GM21381 (cell line): ENCODE data around the gene ALDH1A3.
"Not testable (repeated sequence)": the region's sequence is repeated elsewhere in the genome, so short reads cannot be mapped to it uniquely, and the experiment has no call there.

Experiments
- ATAC-seq: cut with Tn5 transposase; IDR thresholded peaks from one replicate; pipeline ENCODE4 v1.9.1; 2021; ENCODE audit warnings: mild to moderate bottlenecking, moderate library complexity; ENCODE audit not compliant: unreplicated experiment

Gene ALDH1A3

DNA sequence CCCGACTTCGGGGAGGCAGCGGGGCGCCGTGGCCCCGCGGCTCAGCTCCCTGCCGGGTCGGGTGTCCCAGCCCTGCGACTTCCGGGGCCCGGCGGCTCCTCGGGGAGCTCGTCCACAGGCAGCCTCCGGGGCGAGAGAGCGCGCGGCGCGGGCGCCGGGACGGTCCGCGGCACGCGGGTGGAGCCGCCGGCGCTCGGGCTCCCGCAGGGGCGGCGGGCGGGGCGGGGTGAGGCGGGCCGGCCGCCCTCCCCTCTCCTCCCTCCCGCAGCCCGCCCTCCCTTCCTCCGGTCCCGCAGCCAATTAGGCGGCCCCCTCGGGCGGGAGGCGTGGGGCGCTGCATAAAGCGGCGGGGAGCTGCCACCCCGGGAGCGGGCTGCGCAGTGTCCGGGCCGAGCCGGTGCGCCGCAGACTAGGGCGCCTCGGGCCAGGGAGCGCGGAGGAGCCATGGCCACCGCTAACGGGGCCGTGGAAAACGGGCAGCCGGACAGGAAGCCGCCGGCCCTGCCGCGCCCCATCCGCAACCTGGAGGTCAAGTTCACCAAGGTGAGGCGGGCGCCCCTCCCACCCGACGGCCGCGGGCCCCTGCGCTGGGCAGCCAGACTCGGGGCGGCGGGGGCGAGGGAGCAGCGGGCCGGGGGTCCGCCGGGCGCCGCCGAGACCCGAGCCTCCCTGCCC is at the start of gene ALDH1A3:
Gene ALDH1A3 (plus strand): TSS at position 368 of the 675 bp plus-strand sequence. CDS start 77 bp downstream, at position 445.
- peak; percentile 44 for ATAC-seq

DNA sequence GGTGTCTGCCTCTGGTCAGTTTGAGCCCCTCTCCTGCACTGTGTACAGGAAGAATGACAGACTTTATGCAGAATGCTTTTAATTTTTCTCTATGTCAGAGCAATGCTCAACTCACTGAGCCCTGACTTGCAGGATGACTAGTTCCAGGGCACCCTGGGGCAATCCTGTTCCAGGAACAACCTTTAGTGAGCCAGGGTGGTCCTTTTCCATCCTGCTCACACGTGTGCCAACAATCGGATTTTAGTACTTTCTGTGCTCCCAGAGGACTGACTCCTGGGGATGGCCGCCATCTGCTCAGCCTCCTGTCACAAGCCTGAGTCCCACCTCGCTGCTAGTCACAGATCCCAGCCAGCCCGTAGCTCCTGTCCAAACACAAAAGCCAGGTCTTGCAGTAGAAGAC is 48.2 kb upstream of the ALDH1A3 start:
- no peak for ATAC-seq

DNA sequence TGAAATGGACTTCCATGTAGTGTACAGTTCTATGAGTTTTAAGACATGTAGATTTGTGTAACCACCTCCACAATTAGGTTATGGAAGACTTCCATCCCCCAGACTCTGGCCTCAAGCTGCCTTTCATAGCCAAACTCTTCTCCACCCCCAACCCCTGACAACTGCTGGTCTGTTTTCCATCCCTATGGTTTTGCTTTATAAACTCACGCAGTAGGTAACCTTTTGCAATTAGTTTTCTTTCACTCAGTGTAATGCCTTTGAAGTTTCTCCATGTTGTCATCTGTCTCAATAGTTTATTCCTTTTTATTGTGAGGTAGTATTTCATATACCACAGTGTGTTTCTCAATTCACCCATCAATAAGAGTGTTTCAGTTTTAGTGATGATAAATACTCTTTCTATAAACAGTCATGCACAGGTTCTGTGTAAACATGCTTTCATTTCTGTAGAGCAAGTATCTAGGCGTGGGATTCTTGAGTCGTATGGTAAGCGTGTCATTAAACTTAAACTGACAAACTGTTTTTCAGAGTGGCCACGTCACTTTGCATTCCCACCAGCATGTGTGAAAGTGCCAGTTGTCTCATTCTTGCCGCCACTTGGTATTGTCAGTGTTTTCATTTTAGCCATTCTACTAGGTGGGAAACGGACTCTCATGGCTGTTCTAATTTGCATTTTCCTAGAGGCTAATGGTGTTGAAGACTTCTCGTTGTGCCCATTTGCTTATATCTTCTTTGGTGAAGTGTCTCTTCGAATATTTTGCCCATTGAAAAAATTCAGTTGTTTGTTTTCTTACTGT is 47.3 kb upstream of the ALDH1A3 start:
- ATAC-seq, result no peak

DNA sequence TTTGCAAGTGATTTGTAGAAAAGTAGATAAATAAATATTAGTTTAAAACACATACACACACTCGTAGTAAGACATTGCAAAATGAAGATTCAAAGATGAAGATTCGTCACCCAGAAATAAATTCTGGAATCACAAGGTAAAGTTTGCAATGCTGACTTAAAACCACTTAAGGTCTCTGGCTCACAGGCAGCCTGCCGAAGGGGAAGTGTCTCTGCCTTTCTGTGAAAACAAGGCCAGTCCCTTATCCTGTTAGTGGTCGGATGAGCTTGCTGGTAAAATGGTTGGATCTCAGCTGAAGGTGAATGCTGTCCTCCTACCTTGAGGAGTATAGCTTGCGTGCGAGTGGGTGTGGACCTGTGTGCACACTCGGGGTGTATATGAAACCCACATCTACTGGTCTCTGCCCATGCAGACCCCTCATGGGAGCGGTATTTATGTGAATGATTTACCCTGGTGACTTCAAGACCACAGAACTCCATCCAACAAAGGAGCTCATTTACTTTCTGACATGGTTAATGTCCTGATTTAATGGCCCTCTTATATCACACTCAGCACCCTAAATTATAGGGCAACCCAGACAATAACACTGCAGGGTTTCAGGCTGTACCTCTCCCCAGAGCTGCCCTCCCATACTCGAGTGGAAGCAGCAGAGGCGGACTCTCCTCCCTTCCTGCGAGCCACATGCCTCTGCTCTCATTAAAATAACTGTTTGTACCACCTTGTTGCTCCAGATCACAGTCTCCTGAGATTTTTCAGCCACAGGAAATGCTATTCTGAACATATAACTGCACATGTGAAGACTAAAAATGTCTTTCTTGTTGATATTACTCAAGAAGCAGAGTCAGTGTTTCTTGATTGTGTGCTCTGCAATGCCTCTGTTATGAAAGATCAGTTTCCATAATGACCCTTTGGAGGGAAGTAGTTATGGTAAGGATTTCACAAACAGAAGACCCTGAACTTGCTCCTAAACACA is 45.9 kb upstream of the ALDH1A3 start:
- no peak for ATAC-seq

DNA sequence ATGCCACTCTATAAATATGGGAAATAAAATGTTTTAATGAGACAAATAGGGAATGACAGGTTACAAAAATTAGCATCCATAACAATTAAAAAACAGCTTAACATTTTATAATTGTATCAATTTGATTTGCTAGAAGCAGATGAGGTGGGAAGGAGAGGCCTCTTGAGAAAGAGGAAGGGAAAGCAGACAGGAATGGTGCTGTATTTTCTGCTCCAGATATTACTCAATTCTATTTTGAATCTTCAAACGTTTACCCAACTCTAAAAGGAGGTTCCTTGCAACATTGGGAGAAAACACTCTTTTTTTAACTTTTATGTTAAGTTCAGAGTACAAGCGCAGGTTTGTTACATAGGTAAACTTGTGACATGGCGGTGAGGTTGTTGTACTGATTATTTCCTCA is 44.9 kb upstream of the ALDH1A3 start:
- no peak for ATAC-seq

DNA sequence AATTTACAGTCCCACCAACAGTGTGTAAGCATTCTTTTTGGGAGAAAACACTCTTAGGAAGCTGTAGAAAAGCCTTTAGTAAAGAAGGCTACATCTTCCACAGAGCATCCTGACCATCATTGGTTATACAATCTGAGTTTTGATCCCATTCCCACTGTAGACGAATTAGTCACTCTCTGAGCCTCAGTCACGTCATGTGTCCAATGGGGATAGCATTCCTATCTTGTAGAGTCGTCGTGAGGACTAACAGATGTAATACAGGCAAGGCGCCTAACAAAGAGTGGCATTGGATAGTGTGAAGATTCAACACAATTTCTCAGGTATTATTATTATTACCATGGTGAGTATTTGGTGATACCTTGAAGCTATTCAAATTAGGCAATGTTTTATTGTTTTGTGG is 44.0 kb upstream of the ALDH1A3 start:
- ATAC-seq, result no peak

DNA sequence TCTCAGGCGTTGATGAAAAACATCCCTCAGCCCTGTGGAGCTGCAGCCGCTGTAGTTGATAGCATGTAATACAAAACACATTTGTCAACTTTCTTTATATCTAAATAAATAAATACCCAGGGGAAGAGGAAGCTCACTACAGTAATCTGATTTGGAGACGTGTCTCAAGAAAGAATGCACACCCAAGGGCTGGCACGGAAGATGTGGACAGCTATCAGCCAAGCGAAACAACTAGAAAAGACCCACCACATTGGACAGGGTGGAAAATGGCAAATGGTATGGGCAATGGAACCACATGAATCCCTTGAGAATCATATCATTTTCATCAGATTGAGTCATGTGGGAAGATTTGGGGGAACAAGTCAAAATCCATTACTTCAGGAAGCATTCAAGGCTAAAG is 43.1 kb upstream of the ALDH1A3 start:
- no peak for ATAC-seq

DNA sequence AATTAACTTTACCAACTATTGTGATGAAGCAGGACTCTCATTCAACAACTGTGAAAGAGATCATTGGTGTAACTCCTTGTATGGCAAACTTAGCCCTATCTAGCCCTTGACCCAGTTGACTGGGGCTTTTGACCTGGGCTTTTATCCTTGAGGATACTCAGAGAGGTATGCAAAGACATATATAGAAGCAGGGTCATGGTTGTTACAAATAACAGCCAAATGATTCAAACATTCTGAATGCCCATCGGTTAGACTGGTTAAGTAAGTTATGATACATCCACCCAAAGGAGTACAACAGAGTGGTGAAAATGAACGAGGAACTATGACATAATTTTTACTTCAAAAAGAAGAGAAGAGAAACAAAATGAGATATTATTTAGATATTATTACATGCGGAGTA is 38.2 kb upstream of the ALDH1A3 start:
- ATAC-seq, result no peak

DNA sequence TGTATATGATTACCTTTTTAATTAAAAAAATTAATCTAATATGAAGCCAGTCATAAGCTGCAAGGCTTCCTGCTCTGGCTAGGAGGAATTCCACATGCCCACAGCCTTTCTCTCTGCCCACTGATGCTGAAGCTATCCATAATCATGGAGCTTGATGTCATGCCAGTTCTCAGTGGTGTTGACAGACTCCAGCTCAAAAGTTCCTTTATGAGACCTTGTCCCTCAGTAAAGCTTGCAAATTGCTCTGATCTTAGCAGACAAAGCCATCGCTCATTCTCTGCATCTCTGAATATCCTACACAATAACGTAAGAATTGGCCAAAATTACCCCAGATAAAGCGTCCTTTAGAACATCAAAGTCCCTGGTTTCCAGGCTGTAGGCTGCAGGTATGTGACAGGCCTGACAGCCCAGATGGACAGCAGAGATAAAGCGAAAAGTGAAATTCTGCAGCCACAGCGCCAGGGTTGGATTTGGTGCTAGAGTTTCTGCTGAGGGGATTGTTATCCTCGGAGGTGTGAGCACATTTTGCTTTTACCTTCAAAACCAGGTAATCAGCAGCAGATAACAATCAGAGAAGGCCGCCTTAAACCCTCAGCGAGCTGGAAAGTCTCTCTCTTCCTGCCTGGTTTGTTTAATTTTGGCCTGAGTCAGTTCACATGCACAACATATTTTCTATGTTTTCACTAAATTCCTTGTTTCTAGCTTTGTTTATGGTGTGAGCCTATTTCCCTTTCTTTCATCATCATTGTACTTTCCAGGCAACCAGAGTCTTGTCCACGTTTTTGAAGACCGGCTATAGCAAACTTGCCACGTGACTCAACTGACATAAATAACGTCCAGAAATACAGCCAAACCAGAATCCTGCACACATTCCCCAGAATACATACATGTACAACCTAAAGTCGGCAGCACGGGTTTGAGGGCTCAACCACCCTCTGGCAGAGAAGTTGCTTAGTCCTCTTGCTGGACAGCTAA is 36.6 kb upstream of the ALDH1A3 start:
- ATAC-seq, result no peak

DNA sequence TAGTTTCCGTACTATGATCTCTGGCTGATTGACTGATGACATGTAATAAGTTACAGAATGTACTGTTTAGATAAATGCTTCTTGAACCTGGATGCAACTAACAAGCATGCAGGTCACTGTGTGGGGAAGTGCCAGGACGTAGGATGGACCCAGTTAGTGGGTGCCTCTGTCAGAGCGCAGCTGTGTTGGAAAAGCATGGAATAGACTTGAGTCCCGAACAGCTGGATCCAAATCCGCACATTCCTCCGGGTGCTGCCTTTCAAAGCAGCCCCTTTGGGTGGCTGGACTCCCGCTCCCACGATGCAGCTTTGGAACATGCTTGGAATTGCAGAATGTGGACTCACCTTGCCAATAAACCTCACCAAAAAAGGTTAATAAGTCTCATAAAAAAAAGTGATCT is 35.5 kb upstream of the ALDH1A3 start:
- ATAC-seq, result no peak

DNA sequence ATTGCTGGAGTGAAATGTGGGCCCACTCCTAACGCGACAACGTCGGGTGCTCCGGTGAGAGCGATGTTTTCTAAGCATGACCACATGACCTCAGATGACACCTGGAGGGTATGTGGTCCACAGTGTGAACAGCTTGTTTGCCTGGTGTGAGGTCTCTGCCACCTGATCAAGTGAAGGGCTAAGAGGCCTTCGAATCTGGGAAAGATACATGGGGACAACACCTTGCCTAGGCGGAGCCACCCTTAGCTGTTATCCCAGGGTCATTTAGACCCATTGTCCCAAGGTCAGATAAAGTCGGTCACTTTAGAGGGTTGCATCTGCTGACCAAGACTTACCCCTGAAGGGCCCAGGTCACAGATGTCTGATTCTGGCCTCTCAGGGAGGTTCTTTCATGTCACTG is 34.9 kb upstream of the ALDH1A3 start:
- ATAC-seq, result no peak

DNA sequence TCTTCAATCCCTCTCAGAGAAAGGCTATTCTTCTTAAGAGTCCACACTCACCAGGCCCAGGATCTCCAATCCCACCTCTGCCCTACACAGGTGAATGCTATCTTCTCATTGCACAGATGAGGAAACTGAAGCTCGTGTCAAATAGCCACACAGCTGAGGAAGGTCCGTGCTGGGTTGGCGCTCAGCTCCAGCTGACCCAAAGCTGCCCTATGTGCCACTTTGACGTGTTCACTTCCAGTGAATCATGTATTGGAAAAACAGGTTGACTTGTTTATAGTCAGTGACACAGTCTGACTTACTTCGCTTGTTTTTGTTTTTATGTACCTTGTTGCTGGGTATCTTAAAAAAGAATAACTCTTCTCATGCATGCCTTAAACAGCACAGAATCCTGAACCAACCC is 32.4 kb upstream of the ALDH1A3 start:
- no peak for ATAC-seq

DNA sequence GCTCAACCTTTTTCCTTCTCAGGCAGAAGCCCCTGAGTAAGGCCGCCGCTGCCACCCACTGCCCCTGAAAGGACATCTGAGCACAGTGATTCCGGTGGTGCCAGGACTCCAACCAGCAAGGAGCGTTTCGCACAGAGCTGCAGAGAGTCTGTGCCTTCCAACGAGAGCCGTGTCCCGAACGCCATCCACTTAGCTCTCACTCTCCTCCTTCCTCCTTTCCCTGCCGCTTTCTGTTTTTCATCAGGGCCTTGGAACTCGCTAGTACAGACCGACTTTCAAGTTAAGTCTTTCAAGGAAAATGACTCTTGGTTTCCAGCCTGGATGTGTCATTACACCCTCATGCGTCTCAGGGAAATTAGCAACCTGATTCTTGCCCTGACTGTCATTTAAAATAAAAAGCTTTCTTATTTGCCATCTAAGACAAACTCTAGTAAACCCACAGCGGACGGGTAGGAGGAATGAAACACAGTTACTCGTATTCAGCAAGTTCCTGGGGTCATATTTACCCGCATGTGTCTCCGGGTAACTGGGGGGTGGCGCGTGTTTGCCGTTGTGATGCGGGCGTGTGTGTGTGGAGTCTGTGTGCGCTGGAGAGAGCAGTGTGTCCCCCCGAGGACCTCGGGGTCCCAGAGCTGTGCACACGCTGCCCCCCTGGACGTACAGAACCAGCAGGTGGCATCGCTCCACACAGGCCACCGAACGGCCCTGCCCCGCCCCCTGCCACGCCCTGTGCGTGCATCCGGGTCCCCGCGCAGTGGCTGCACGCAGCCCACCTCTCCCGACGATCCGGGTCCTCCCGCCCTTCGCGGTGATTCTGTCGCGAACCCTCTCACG is 30.4 kb upstream of the ALDH1A3 start:
- ATAC-seq, result peak; percentile 72

DNA sequence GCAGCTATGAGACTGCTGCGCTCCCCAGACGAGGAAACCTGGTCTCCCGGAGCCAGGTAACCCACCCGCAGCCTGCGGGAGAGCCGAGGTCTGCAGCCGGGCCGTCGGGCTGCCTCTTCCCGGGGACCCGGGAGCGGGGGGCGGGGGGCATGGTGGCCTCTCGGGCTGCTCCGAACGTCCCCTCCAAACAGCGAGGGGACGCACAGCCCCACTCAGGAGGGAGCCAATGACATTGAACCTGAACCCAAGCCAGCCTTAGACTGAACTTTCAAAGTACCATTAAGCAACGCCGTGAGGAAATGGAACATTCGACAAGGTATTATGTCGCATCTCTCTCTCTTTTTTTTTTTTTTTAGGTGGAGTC is 29.8 kb upstream of the ALDH1A3 start:
- ATAC-seq, result no peak

DNA sequence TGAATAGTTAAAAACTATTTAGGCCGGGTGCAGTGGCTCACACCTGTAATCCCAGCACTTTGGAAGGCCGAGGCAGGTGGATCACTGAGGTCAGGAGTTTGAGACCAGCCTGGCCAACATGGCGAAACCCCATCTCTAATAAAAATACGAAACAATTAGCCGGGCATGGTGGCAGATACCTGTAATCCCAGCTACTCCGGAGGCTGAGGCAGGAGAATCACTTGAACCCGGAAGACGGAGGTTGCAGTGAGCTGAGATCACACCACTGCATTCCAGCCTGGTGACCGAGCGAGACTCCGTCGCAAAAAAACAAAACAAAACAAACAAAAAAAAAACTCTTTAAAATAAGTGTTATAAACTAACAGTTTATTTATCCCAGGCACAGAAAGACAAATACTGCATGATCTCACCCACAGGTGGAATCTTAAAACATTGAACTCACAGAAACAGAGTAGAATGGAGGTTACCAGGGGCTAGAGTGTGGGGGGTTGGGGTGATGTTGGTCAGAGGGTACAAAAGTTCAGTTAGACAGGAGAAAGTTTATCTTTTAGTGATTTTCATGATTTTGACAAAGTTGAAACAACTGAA is 28.1 kb upstream of the ALDH1A3 start:
- not testable (repeated sequence) for ATAC-seq

DNA sequence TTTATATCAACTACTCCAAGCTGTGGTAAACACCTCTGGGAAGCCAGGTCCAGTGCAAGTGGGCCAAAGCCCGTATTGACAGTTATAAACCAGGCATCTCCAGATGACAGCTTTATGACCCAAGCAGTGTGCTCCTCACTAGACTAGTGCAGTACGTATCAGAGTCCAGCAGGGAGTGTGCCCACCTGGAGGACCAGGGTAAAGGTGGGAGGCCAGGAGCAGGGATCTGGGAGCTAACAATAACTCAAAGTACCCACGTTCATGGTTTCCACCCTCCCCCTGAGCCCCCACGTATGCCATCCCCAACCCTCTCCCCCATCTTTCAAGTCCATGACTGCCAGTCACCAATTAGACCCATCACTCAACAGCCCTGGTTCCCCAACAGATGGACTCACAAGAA is 27.0 kb upstream of the ALDH1A3 start:
- ATAC-seq, result no peak

DNA sequence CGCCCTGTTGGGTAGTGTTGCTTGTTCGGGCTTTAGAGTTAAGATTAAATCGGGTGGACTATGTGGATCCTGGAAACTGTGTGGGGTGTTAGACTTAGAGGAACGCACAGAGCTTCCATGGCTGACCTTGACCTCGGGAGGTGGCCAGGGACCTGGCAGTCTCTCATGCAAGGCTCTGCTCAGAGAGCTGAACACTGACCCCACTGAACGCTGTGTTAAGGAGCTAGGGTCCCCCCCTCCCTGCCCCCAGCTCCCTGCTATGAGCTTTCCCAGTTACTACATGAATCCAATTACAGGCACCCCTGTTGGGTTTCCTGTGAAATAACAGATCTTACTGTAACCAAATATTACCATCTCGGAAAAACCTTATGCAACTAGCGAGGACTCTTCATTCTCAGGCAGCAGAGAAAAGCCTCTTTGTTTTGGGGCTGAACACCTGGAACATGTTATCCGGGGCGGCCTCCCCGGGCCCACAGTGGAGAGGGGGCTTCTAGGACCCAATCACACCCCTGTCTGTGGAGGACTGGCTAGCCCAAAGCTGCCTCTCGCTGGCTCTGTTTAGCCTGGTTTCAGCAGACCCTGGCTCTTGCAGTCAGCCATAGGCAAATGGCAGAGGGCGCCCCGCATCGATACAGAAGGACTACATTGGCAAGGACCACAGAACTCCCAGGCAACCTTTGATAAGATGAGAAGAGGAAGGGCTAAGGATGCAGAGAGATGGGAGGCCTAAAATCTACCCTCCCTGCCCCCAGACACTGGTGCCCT is 25.8 kb upstream of the ALDH1A3 start:
- no peak for ATAC-seq

DNA sequence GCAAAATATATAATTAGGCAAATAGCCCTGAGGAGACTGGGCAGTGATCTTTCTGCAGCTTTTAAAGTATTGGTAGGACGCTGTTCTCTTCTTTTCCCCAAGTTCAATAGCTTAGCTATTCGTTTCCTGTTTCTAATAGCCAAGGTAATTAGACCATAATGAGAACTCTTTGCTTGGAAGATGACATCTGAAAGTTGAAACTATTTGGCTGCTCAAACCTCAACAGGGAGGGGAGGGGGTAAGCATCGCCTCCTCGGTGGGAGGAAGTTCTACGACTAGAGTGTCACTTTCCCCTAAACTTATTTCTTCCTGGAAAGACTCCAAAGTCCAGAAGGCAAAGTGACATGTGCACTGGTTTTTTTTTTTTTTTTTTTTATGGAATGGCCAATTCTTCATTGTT is 22.8 kb upstream of the ALDH1A3 start:
- no peak for ATAC-seq
